ENCODE measurements around the gene MPZL2.

Gene MPZL2

DNA sequence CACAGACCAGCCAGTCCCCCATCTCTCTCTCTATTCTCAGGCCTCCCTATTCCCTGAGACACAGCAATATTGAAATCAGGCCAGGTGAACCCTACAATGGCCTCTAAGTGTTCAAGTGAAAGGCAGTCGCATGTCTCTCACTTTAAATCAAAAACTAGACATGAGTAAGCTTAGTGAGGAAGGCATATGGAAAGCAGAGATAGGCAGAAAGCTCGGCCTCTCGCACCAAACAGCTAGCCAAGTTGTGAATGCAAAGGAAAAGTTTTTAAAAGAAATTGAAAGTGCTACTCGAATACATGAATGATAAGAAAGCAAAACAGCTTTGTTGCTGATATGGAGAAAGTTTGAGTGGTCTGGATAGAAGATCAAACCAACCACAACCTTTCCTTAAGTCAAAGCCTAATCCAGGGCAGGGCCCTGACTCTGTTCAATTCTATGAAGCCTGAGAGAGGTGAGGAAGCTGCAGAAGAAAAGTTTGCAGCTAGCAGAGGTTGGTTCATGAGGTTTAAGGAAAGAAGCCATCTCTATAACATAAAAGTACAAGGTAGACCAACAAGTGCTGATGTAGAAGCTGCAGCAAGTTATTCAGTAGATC is 19.8 kb upstream of the MPZL2 start:
- DNase-seq (ENCODE audit: low read depth in 2 of 2) = no peak

GRCh38 chr11:118283037-118283636 is 19.0 kb upstream of the MPZL2 start:
- DNase-seq (ENCODE audit: low read depth in 2 of 2) = no peak

- no peak for DNase-seq (ENCODE audit: low read depth in 2 of 2)
These were observed 18.5 kb upstream of the MPZL2 start for GRCh38 chr11:118282606-118283005.

DNA sequence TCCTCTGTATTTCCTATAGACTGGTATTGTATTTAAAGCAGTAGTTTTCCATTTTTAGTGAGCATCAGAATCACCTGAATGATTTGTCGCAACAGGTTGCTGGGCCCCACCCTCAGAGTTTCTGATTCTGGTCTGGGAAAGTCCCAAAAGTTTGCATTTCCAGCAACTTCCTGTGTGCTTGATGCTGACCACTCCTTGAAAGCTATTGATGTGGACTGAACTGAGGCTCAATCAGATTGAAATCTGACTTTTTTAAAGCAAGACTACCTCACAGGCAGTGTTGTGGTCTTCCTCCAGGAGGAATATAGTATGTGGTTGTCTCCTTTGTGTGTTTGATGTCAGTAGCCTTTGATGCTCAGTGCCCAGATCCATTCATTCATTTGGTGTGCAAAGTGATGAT is 17.2 kb upstream of the MPZL2 start:
- no peak for DNase-seq (ENCODE audit: low read depth in 2 of 2)

GRCh38 chr11:118277312-118277711 is 13.2 kb upstream of the MPZL2 start:
- no peak for DNase-seq (ENCODE audit: low read depth in 2 of 2)

- DNase-seq (ENCODE audit: low read depth in 2 of 2) = no peak
These were observed 12.3 kb upstream of the MPZL2 start for GRCh38 chr11:118276422-118276821.

DNA sequence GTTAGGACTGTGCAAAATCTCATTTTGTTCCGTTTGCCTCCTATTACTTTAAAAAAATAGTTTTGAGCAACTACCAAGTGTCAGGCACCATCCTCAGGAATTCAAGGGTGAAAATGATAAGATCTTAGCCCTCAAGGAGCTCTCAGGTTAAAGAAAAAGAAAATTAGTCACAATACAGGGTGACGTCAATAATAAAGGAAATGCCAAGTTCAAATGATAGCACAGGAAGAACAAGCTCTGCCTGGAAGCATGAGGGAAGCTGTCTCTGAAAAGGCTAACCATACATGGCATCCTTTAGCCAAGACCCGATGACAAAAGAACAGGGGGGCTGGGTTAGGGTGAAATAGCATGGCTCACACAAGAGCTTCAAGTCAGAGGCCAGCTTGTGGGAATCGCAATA is 11.1 kb upstream of the MPZL2 start:
- DNase-seq (ENCODE audit: low read depth in 2 of 2) = no peak

GRCh38 chr11:118274186-118274585 is 10.1 kb upstream of the MPZL2 start:
- DNase-seq (ENCODE audit: low read depth in 2 of 2) = no peak

DNA sequence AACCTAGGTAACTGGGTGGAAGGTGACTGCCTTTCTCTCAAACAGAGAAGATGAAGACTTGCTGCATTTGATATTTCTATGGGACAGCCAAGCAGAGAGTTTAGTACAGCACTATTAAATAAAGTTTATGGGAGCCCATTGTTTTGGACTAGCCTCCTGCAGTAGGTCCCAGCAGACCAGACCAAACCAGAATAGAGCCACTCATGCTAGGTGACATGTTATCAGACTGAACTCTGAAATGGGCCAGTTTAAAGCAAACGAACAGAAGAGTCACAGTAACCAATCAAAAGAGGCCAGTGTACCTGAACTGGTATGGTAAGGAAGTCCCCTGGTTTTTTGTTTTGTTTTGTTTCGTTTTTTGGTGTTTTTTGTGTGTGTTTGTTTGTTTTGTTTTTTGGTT is 7.9 kb upstream of the MPZL2 start:
- DNase-seq (ENCODE audit: low read depth in 2 of 2) = no peak

- DNase-seq (ENCODE audit: low read depth in 2 of 2) = no peak
These were observed 3.4 kb upstream of the MPZL2 start for GRCh38 chr11:118267486-118267885.

DNA sequence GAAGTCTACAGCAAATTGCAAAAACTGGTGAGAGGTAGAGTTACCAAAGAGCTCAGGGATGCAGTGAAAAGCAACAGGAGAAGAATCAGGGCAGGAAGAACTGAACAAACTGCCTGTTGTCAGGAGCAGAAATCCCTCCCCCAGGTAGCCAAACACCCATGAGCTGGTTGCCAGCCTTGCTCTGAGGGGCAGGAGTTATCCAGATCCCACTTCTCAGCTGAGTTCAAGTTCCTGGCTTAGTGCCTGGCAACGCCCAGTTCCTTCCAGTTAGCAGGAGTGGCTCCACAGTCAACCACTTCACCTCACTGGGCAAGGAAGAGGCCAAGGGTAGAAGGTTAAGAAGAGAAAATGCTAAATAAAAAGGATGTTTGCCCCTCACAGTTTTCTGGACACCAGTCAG is 1.9 kb upstream of the MPZL2 start:
- no peak for DNase-seq (ENCODE audit: low read depth in 2 of 2)

GRCh38 chr11:118264569-118265465 is 720 bp upstream of the MPZL2 start:
- DNase-seq (ENCODE audit: low read depth in 2 of 2) = no peak

DNA sequence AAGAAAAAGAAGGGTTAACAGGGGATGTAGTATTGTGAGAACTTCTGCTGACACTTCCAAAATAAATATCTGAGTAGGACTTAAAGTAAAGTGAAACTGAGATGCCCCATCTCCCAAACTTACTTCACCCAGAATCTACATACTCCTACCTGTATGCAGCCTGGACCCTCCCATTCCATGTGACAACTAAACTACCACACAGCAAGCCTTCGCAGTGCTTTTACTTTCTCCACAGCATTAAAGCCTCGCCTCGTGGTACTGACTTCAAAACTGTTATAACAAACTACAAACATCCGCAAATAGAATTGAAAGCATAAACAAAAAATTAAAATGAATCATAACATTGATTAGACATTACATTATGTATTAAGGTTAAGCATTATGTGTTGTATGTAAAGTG is 985 bp downstream of the MPZL2 start:
- DNase-seq (ENCODE audit: low read depth in 2 of 2) = no peak

GRCh38 chr11:118260353-118260752 is 3.7 kb downstream of the MPZL2 start:
- no peak for DNase-seq (ENCODE audit: low read depth in 2 of 2)

DNA sequence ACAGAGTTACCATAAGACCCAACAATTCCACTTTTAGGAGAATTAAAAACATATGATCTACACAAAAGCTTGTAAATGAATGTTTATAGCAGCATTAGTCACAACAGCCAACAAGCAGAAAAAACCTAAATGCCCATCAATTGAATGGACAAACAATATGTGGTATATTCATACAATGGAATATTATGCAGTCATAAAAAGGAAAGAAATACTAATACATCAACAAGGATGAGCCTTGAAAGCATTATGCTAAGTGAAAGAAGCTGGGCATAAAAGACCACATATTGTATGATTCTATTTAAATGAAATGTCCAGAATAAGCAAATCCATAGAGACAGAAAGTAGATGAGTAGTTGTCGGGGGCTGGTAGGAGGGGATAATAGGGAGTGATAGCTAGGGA is 5.0 kb downstream of the MPZL2 start:
- DNase-seq (ENCODE audit: low read depth in 2 of 2) = no peak

GRCh38 chr11:118258410-118258809 is 5.7 kb downstream of the MPZL2 start:
- DNase-seq (ENCODE audit: low read depth in 2 of 2) = no peak

GRCh38 chr11:118252688-118253087 is 11.4 kb downstream of the MPZL2 start:
- no peak for DNase-seq (ENCODE audit: low read depth in 2 of 2)

- peak; percentile 66 to 69 for DNase-seq (ENCODE audit: low read depth in 2 of 2)
These were observed 12.0 kb downstream of the MPZL2 start, which contains the start of gene MPZL3 for GRCh38 chr11:118251858-118252652. MPZL3 (minus strand) TSS chr11:118252365; CDS start chr11:118252294, 71 bp downstream.

GRCh38 chr11:118247041-118247440 is 17.1 kb downstream of the MPZL2 start:
- no peak for DNase-seq (ENCODE audit: low read depth in 2 of 2)

DNA sequence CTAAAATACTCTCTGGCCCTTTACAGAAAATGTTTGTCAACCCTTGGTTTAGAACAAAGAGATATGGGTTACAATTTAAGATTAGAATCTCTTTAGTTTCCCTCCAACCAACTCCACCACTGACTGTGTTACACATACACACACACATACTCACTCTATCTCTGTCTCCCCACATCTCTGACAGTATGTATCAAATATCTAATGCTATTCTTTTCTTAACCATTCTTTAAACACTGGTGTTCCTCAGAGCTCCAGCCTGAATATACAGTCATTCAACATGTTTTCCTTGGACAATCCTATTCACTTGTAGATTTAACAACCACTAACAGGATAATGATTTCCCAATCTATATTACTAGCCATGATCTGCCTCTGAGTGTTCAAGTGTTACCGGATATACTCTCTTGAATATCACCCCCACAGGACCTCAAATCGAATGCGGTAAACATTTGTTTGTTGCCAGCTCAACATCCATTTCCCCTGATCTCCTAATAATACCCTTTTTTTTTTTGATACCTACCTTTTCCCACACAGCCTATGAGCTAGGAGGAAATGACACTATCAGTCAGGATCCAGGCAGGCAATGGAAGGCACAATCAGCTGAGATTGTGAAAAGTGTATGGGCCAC is 18.0 kb downstream of the MPZL2 start:
- no peak for DNase-seq (ENCODE audit: low read depth in 2 of 2)

DNA sequence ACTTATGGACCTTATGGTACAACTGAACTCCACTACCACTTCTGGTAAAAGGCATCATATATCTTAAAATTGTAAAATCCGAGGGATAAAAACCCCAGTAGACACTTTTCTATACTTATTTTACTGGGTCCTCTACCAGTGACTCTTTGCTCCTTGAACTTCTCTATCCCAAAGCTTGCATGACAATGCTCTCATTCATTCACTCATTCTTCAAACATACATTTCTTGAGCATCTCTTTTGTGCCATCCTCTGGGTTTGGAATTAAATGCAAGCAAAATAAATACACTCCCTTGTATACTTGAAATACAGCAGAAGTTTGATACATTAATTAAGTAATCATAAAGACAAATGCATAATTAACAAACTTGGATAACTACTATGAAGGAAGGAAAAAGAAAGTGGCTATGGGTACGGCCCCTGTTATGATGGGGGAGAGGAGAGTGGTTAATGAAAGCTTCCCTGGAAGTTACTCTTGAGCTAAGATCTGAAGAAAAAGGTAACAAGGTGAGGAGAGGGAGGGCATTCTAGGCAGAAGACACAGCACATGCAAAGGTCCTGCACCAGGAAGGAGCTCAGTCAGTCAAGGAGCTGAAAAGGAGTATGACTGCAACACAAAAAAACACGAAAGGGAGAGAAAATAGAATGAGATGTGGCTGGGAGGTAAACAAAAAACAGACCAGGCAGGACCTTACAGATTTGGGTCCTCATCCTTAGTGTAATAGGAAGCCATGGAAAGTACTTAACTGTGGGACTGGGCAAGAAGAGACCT is 19.9 kb downstream of the MPZL2 start:
- DNase-seq (ENCODE audit: low read depth in 2 of 2) = no peak

Data from stimulated activated CD4-positive, alpha-beta T cell treated with anti-CD3 and anti-CD28 coated beads, Interleukin-12 subunit alpha, Interleukin-12 subunit beta, amount 100 ng/mL, for 24 hours (primary cell).